Measurements from ENCODE around the gene RAB10. TPM values are rescaled to one million over a fixed set of nuclear protein-coding genes. Genes with fewer than 3 reads are reported as not detected.

Gene RAB10
- total RNA-seq, 1 experiment from 2014 or later: 167 TPM

DNA sequence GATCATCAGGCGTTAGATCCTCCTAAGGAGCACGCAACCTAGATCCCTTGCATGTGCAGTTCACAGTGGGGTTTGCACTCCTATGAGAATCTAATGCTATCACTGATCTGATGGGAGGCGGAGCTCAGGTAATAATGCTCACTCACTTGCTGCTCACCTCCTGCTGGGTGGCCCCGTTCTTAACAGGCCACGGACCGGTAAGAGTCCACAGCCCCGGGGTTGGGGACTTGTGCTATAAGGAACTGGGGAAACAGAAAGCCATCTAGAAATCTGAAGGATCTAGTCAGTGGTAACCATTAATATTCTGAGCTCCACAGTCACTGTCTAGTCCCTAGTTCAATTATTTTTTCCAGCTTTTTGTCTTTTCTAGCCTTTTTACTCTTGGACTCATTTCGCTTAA is 94.3 kb downstream of the RAB10 start (continued):
- TF ChIP-seq, protein P1, sequence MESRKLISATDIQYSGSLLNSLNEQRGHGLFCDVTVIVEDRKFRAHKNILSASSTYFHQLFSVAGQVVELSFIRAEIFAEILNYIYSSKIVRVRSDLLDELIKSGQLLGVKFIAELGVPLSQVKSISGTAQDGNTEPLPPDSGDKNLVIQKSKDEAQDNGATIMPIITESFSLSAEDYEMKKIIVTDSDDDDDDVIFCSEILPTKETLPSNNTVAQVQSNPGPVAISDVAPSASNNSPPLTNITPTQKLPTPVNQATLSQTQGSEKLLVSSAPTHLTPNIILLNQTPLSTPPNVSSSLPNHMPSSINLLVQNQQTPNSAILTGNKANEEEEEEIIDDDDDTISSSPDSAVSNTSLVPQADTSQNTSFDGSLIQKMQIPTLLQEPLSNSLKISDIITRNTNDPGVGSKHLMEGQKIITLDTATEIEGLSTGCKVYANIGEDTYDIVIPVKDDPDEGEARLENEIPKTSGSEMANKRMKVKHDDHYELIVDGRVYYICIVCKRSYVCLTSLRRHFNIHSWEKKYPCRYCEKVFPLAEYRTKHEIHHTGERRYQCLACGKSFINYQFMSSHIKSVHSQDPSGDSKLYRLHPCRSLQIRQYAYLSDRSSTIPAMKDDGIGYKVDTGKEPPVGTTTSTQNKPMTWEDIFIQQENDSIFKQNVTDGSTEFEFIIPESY (IDR thresholded peaks at IDR 0.05; ENCODE audit: extremely low read depth, insufficient replicate concordance, low read length): no peak
- TF ChIP-seq SIN3A (IDR thresholded peaks at IDR 0.05; ENCODE audit: low read depth): no peak
- TF ChIP-seq, protein P2, sequence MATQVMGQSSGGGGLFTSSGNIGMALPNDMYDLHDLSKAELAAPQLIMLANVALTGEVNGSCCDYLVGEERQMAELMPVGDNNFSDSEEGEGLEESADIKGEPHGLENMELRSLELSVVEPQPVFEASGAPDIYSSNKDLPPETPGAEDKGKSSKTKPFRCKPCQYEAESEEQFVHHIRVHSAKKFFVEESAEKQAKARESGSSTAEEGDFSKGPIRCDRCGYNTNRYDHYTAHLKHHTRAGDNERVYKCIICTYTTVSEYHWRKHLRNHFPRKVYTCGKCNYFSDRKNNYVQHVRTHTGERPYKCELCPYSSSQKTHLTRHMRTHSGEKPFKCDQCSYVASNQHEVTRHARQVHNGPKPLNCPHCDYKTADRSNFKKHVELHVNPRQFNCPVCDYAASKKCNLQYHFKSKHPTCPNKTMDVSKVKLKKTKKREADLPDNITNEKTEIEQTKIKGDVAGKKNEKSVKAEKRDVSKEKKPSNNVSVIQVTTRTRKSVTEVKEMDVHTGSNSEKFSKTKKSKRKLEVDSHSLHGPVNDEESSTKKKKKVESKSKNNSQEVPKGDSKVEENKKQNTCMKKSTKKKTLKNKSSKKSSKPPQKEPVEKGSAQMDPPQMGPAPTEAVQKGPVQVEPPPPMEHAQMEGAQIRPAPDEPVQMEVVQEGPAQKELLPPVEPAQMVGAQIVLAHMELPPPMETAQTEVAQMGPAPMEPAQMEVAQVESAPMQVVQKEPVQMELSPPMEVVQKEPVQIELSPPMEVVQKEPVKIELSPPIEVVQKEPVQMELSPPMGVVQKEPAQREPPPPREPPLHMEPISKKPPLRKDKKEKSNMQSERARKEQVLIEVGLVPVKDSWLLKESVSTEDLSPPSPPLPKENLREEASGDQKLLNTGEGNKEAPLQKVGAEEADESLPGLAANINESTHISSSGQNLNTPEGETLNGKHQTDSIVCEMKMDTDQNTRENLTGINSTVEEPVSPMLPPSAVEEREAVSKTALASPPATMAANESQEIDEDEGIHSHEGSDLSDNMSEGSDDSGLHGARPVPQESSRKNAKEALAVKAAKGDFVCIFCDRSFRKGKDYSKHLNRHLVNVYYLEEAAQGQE (IDR thresholded peaks at IDR 0.05; ENCODE audit: low read depth): no peak
- TF ChIP-seq CBX3 (IDR thresholded peaks at IDR 0.05; ENCODE audit: low read depth): no peak
- no peak for TF ChIP-seq EZH2 (IDR thresholded peaks at IDR 0.05)

DNA sequence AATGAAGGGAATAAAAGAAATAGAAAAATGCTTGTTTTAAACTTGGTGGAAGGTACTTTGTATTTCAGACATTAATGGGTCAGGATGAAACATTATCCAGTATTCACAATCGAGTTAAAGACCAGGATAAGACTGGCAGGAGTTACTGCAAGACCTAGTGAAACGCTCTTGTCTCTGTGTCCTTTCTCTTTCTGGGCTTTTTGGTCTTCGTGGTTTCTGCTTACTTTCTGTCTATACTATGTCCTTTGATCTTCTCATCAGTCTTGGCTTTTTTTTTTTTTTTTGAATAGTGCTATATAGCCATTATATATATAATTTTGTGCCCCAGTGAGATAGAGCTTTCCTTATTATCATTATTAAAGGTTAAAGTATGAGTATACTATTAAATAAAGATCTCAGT is 96.9 kb downstream of the RAB10 start:
- ATAC-seq (no peak), DNase-seq (ENCODE audit: low read depth, low spot score) (no peak)
- H3K4me2 ChIP-seq (ENCODE audit: low read length): no peak overlapping the region
- H3K9me3 ChIP-seq (ENCODE audit: control insufficient read depth in 1 of 2, insufficient read depth in 1 of 2, low read depth in 1 of 2, low read length in 2 of 2): no peaks in the 10 kb centered on the region
- ChIA-PET RAD21 (ENCODE audit: low non-redundant PET in 1 of 2, low total read pairs in 2 of 2, uncharacterized antibody in 2 of 2, unreplicated experiment in 2 of 2) (no interaction called here), POLR2A (no interaction called here), CTCF (no interaction called here)
- no peak overlapping the region for H3K9ac ChIP-seq (ENCODE audit: low read length)
- H3K4me3 ChIP-seq (replicated peaks in 1 of 2; ENCODE audit: low read depth in 1 of 2, low read length in 2 of 2): no peak overlapping the region
- no peaks in the 10 kb centered on the region for H3K27me3 ChIP-seq (ENCODE audit: insufficient read depth, low read length)
- H3K36me3 ChIP-seq (ENCODE audit: control insufficient read depth in 1 of 2, insufficient read depth in 2 of 2, low read length in 2 of 2): peaks cover 0 to 15% of the 10 kb centered on the region in 2 experiments; a peak in 2 of 4 replicates
- no peaks in the 10 kb centered on the region for H3K9me2 ChIP-seq (ENCODE audit: insufficient read depth)
- intact Hi-C loops (cut with micrococcal nuclease): no loop called here
- no peaks in the 10 kb centered on the region; the same call in 1 of the 2 replicates for H4K20me1 ChIP-seq (ENCODE audit: insufficient read depth)
- peaks cover 47% of the 10 kb centered on the region for H3K79me2 ChIP-seq (ENCODE audit: insufficient read depth, low read length)
- BruUV-seq (replicated peaks): no TSS peak
- H3K27ac ChIP-seq (ENCODE audit: low read depth, low read length): no peak overlapping the region
- H2AFZ ChIP-seq (ENCODE audit: low read depth, low read length, poor library complexity, severe bottlenecking): no peak overlapping the region
- no peaks in the 10 kb centered on the region for H3K4me1 ChIP-seq (ENCODE audit: control insufficient read depth in 1 of 2, insufficient read depth in 2 of 2, low read length in 2 of 2)
- TF ChIP-seq, protein P3, sequence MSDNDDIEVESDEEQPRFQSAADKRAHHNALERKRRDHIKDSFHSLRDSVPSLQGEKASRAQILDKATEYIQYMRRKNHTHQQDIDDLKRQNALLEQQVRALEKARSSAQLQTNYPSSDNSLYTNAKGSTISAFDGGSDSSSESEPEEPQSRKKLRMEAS (IDR thresholded peaks at IDR 0.05): no peak
- TF ChIP-seq ELF1 (IDR thresholded peaks at IDR 0.05; ENCODE audit: borderline replicate concordance, low read depth): no peak
- TF ChIP-seq POLR2A (IDR thresholded peaks at IDR 0.05; ENCODE audit: borderline replicate concordance, extremely low read depth, insufficient read depth, insufficient read length): no peak
- no peak for TF ChIP-seq EZH2phosphoT487 (IDR thresholded peaks at IDR 0.05; ENCODE audit: borderline replicate concordance)
- TF ChIP-seq, protein P4, sequence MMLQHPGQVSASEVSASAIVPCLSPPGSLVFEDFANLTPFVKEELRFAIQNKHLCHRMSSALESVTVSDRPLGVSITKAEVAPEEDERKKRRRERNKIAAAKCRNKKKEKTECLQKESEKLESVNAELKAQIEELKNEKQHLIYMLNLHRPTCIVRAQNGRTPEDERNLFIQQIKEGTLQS (IDR thresholded peaks at IDR 0.05): no peak
- TF ChIP-seq, protein P5, sequence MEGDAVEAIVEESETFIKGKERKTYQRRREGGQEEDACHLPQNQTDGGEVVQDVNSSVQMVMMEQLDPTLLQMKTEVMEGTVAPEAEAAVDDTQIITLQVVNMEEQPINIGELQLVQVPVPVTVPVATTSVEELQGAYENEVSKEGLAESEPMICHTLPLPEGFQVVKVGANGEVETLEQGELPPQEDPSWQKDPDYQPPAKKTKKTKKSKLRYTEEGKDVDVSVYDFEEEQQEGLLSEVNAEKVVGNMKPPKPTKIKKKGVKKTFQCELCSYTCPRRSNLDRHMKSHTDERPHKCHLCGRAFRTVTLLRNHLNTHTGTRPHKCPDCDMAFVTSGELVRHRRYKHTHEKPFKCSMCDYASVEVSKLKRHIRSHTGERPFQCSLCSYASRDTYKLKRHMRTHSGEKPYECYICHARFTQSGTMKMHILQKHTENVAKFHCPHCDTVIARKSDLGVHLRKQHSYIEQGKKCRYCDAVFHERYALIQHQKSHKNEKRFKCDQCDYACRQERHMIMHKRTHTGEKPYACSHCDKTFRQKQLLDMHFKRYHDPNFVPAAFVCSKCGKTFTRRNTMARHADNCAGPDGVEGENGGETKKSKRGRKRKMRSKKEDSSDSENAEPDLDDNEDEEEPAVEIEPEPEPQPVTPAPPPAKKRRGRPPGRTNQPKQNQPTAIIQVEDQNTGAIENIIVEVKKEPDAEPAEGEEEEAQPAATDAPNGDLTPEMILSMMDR (IDR thresholded peaks at IDR 0.05 in 2 of 3, conservative IDR thresholded peaks at IDR 0.05 in 1 of 3; ENCODE audit: borderline replicate concordance in 1 of 3, insufficient read depth in 1 of 3, low read depth in 2 of 3, low read length in 2 of 3): no peak
- TF ChIP-seq, protein P1 (IDR thresholded peaks at IDR 0.05; ENCODE audit: extremely low read depth, insufficient replicate concordance, low read length): no peak
- TF ChIP-seq YY1 (IDR thresholded peaks at IDR 0.05; ENCODE audit: extremely low read depth, insufficient replicate concordance, low read depth, low read length): no peak
- TF ChIP-seq SIN3A (IDR thresholded peaks at IDR 0.05; ENCODE audit: low read depth): no peak
- TF ChIP-seq JUND (IDR thresholded peaks at IDR 0.05): no peak
- no peak for TF ChIP-seq ZNF274 (IDR thresholded peaks at IDR 0.05; ENCODE audit: low read depth, low read length)
- no peak for TF ChIP-seq ZFX (IDR thresholded peaks at IDR 0.05)

Measured in HCT116 (cell line).